ENCODE results near the gene ZFPL1.

Gene ZFPL1

DNA sequence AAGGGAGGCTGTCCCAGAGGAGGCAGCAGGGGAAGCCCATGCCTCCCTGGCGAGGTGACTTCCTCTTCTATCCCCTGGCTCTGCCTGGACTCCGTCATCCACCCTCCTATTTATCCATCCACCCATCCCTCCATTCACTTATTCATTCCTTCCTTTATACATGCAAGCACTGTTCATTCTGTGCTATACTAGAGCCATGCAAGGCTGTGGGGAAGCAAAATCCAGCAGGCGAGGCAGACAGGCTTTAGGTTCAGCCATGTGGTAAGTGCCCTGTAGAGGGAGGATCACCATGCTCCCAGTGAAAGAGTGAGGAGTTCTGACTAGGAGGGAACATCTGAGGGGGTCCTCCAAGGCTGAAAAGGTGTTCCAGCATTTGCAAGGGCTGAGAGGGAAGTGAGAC, 24.5 kb upstream of the ZFPL1 start:
- DNase-seq (ENCODE audit: low read depth, low spot score): no peak

DNA sequence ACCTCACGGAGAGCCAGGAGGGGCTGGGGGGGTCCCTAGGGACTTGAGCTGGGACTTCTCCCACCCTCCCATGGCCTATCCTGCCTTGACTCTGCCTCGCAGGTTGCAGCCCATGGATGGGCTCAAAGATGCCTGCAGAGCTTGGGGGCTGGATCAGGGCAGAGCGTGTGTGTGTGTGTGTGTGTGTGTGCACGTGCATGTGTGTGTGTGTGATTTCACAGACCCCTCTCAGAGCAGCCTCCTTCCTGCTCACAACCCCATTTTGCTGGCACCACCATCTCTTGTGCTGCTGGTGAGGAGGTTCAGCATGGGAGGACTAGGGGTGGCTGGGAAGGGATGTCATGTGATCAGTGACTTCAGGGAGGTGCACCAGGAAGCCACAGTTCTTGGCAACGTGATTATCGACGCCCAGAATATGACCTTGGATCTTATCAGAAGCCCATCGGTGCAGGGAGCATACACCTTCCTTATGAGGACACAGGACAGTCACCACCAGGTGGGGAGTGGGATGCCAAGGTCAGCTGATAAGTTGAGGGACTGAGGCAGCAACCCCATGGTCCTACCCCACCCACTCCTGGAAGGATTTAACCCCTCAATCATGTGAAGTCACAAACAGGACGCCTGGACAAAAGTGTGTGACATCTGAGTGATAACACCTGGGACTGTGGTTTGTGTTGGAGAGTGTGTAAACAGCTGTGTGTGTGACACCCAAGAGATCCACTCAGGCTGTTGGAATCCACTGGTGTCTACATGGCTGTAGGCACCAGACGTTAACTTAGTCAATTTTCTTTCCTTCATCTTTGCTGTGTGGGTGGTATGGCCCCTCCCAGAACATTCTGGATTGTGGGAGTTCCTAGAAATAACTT, 23.8 kb upstream of the ZFPL1 start:
- H3K4me3 ChIP-seq (ENCODE audit: low read length): no peak overlapping the region
- no peak for DNase-seq (ENCODE audit: low read depth, low spot score)

More for the DNA sequence above, 24.5 kb upstream of the ZFPL1 start:
- no peak overlapping the region for H3K4me3 ChIP-seq (ENCODE audit: low read length)

DNA sequence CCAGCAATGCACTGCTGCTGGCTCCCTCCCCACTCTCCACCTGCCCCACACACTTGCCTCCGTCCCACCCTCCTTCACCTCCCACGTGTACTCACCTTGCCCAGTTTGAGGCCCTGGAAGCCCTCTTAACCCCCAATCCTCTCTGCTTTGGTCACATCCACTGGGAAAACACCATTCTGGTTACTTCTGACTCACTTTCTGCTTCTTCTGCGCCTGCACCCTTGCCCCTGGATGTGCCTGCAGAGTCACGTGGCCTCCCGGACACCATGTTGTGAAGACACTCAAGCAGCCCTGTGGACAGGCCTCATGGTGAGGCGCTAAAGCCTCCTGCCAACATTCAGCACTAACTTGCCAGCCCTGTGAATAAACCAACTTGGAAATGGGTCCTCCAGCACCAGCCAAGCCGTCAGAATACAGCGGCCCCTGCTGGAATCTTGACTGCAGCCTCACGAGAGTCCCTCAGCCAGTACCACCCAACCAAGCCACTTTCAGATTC, 23.1 kb upstream of the ZFPL1 start:
- DNase-seq (ENCODE audit: low read depth, low spot score): no peak
- no peak overlapping the region for H3K4me3 ChIP-seq (ENCODE audit: low read length)

DNA sequence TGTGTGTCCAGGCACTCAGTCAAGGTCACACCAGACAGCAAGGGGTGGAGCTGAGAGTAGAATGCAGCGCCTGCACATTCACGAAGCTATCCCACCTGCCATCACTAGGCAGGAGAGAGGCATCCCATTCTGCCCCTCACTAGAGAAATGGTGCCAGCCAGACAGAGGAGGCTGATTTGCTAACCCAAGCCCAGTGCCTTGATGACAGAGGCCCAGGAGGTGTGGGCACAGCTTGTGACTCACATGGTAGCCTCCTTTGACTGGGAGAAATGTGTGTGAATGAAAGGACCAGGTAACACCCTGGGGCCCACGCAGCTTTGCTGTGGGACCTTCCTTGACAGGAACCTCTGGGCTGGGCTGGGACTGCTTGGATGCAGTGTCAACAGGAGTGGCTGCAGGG, 20.5 kb upstream of the ZFPL1 start:
- DNase-seq (ENCODE audit: low read depth, low spot score): no peak
- no peak overlapping the region for H3K4me3 ChIP-seq (ENCODE audit: low read length)

DNA sequence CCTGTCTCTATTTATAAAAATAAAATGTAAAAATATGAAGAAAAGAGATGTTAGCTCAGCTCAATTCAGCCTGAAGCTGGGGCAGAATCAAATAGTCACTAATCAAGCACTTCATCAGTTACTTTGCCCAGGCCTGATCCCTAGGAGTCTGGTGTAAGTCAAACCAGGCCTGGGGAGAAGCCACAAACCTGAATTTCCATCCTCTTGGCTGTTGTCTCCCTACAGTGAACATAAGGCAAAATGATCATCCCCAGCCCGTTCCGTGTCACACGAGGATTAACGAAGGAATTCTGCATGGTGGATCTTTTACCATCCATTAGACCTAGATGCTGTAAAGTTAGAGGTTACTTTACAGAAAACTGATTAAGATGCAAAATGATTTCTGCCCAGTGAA, 19.2 kb upstream of the ZFPL1 start:
- no peak overlapping the region for H3K4me3 ChIP-seq (ENCODE audit: low read length)
- no peak for DNase-seq (ENCODE audit: low read depth, low spot score)

- no peak for DNase-seq (ENCODE audit: low read depth, low spot score)
These were observed 18.2 kb upstream of the ZFPL1 start for GRCh38 chr11:65065851-65066250.

DNA sequence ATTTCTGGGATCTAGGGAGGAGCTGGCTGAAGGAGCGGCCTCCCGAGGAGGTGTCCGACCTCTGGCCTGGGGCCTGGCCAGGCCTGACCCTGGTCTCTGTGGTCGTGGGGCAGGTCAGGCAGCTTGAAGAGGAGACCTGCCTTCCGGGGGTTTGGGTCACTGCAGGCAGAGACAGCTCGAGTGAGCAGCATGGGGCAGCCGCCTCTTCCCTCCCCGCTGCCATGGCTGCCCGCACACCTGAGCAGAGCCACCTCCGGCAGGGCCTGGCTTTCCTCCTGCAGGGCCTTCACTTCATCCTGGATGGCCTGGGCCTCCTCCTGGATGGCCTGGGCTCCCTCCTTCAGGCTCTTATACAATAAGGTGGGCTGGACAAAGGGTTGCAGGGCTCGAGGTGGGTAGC, 17.7 kb upstream of the ZFPL1 start:
- no peak for DNase-seq (ENCODE audit: low read depth, low spot score)
- no peak overlapping the region for H3K4me3 ChIP-seq (ENCODE audit: low read length)

More at GRCh38 chr11:65065851-65066250, 18.2 kb upstream of the ZFPL1 start:
- H3K4me3 ChIP-seq (ENCODE audit: low read length): no peak overlapping the region

GRCh38 chr11:65066805-65067291, 17.2 kb upstream of the ZFPL1 start:
- no peak overlapping the region for H3K4me3 ChIP-seq (ENCODE audit: low read length)
- DNase-seq (ENCODE audit: low read depth, low spot score): no peak

DNA sequence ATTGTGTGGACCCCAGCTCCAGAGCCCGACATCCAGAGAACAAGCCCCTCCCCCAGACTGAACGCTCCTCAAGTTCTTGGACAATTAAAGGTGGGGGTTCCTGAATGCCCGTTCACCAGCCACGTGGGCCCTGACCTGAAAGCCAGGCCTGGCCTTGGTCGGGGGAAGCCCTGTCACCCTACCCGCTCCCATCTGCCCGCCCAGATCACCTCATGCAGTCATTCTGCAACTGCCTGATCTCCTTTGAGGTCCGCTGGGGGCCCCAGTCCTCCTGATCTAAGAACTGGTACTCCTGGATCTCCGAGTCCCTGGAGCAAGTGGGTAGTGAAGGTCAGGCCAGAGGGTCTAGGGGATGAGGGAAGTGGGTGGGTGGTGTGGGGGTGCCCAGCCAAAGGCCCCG, 16.6 kb upstream of the ZFPL1 start:
- DNase-seq (ENCODE audit: low read depth, low spot score): no peak
- no peak overlapping the region for H3K4me3 ChIP-seq (ENCODE audit: low read length)

DNA sequence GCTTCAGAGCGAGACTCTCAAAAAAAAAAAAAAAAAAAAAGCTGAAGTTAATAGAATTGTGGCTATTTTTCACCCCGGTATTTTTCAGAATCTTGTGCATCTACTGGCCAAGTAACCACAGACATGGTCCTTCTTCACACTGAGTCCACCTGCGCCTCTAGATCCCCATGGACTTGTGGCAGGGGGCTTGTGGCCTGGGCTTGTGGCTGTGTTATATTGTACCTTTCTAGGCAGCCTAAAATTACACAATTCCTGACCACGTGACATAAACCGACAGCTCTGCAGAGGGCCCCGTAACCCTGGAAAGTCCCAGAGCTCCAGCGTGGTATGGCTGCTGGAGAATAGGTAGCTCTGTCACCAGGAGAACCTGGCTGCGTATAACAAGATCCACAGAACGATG, 14.8 kb upstream of the ZFPL1 start:
- DNase-seq (ENCODE audit: low read depth, low spot score): no peak
- H3K4me3 ChIP-seq (ENCODE audit: low read length): no peak overlapping the region

DNA sequence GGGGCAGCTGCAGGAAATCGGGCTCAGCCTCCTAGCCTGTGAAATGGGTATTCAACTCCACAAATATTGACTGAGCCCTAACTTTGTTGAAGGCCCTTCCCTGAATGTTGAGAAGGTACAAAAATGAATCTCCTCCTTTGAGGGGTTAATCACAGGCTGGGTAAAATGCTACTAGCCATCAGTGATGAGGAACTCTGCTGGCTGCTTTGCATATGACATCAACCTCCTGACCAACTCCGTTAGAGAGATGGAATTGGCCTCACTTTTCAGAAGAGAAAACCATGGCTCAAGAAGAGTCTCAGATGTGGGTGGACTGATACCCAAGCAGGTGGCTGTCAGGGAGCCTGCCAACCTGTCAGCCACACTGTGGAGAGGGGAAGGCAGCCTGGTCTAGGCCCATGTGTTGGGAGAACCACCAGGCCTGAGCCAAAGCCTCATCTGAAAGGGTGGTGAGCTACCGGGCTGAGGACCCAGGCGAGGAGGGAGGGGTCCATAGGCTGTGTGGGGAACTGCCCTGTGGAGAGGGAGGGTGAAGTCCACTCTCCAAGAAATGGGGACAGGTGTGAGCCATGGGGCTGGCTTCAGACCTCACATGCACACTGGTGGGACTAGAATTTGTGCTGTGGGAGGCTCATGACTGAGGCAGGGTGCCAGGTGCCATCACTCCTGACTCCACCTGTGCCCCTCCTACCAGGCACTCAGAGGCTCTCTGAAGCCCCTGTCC, 12.0 kb upstream of the ZFPL1 start:
- no peak overlapping the region for H3K4me3 ChIP-seq (ENCODE audit: low read length)
- DNase-seq (ENCODE audit: low read depth, low spot score): no peak

DNA sequence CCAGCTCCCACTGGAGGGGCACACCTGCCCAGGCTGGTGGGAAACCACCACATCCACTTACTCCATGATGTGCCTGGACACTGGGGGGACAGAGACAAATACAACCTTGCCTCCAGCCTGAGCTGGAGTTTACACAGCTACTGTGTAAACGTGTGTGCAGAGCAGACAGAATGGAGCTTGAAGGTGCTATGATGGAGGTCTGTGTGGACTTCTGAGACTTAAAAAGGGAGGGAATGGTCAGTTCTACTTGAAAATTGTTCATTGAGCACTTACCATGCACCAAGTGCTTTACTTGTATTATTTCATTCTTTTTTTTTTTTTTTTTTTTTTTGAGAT, 11.4 kb upstream of the ZFPL1 start:
- no peak for DNase-seq (ENCODE audit: low read depth, low spot score)
- no peak overlapping the region for H3K4me3 ChIP-seq (ENCODE audit: low read length)

DNA sequence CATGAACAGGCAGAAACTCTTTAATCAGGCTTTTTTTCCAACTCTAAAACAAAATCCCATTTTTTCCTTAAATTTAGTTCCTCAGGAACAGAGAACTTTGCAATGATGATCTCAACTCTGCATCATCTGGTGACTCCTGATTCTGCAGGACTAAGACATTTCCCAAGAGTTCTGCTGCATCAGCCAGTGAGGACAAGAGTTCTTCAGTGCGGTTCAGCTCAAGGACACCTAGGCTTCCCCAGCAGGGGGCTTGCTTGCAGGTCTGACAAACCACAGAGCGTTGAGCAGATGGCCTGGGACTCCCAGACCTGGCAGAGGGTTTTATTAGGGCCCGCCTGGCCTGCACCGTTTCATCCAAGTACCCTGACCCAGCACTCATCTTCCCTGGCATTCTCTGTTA, 6.6 kb upstream of the ZFPL1 start:
- no peak for DNase-seq (ENCODE audit: low read depth, low spot score)
- H3K4me3 ChIP-seq (ENCODE audit: low read length): no peak overlapping the region

- H3K4me3 ChIP-seq (ENCODE audit: low read length): no peak overlapping the region
- DNase-seq (ENCODE audit: low read depth, low spot score): peak; percentile 56
These were observed 5.9 kb upstream of the ZFPL1 start for GRCh38 chr11:65078151-65078550.

DNA sequence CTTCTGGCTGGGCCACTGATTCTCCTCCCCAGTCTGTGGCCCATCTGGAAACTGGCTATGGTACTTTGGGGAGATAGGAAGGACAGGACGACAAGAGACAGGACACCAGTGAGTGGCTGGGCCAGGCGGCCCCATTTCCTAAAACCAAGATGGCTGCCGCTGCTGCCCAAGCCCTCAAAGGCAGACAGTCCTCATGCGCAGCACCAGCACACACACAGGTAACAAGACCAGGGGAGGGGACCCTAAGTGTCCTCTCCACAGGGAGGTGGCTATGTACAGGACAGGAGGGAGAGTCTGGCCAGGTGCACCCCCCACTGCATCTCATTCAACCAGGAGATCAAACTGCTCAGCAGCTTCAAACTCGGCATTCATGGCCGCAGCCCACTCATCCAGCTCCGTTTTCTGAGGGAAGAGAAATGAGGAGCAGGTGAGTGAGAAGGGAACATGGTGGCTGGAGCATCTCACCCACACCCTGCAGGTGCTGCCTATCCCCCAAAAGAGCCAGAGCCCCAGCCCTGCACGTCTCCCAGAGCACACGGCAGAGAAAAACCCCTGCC, 5.2 kb upstream of the ZFPL1 start:
- no peak for DNase-seq (ENCODE audit: low read depth, low spot score)
- H3K4me3 ChIP-seq (ENCODE audit: low read length): no peak overlapping the region

GRCh38 chr11:65083134-65083833, 738 bp upstream of the ZFPL1 start:
- peak overlapping the region; percentile 99 for H3K4me3 ChIP-seq (ENCODE audit: low read length)
- no peak for DNase-seq (ENCODE audit: low read depth, low spot score)

DNA sequence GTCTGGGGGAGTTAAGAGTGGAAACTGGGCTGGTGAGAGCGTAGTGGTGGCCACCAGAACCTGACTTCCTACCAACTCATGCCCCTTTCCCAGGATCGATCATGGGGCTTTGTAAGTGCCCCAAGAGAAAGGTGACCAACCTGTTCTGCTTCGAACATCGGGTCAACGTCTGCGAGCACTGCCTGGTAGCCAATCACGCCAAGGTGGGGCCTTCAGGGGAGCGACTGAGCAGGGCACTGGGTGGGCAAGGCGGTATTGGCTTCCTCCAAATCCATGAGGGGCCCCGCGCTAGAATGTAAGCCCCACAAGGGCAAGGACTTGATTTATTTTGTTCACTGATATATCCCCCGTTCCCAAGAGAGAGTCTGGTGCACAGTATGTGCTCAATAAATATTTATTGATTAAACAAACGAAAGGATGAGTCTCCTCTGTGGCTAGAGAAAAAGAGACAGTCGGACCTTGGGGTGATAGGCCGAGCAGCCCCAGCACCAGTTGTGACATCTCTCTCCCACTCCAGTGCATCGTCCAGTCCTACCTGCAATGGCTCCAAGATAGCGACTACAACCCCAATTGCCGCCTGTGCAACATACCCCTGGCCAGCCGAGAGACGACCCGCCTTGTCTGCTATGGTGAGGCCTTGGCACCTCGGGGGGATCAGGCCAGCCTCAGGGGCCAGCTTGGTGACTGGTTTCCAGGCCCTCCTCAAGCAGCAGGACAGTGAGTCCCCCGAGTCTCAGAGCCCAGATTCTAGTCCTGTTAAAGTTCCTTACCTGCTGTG, 765 bp downstream of the ZFPL1 start:
- no peak for DNase-seq (ENCODE audit: low read depth, low spot score)
- H3K4me3 ChIP-seq (ENCODE audit: low read length): peak overlapping the region; percentile 99

GRCh38 chr11:65085446-65085845, 1.4 kb downstream of the ZFPL1 start:
- no peak overlapping the region for H3K4me3 ChIP-seq (ENCODE audit: low read length)
- DNase-seq (ENCODE audit: low read depth, low spot score): no peak

- H3K4me3 ChIP-seq (ENCODE audit: low read length): no peak overlapping the region
- no peak for DNase-seq (ENCODE audit: low read depth, low spot score)
These were observed 2.8 kb downstream of the ZFPL1 start for GRCh38 chr11:65086809-65087208.
